HG02970 (cell line): ENCODE measurements around the gene ARHGEF9.
"Not testable (repeated sequence)": the region's sequence is repeated elsewhere in the genome, so short reads cannot be mapped to it uniquely, and the experiment has no call there.

Experiments used
- ATAC-seq: cut with Tn5 transposase; IDR thresholded peaks from one replicate; pipeline ENCODE4 v1.9.1; 2021; ENCODE audit warnings: mild to moderate bottlenecking, moderate library complexity, moderate number of reproducible peaks; ENCODE audit not compliant: unreplicated experiment, low FRiP score

The ARHGEF9 gene

GRCh38 chrX:63664741-63665140, 120.3 kb downstream of the ARHGEF9 start:
- ATAC-seq, result no peak

GRCh38 chrX:63664083-63664482, 120.9 kb downstream of the ARHGEF9 start:
- ATAC-seq, result no peak

GRCh38 chrX:63661676-63662075, 123.3 kb downstream of the ARHGEF9 start:
- no peak for ATAC-seq

- no peak for ATAC-seq
Observed at GRCh38 chrX:63658920-63659319, 126.1 kb downstream of the ARHGEF9 start.

- no peak for ATAC-seq
Observed at GRCh38 chrX:63657821-63658220, 127.2 kb downstream of the ARHGEF9 start.

GRCh38 chrX:63656871-63657580, 128.0 kb downstream of the ARHGEF9 start:
- no peak for ATAC-seq

GRCh38 chrX:63652086-63652765, 132.8 kb downstream of the ARHGEF9 start:
- ATAC-seq, result no peak

- ATAC-seq, result not testable (repeated sequence)
Observed at GRCh38 chrX:63645748-63646147, 139.3 kb downstream of the ARHGEF9 start.

GRCh38 chrX:63635750-63636149, 149.3 kb downstream of the ARHGEF9 start:
- ATAC-seq, result no peak

GRCh38 chrX:63613531-63614028, 171.4 kb downstream of the ARHGEF9 start:
- ATAC-seq, result no peak

GRCh38 chrX:63585936-63586335, 199.1 kb downstream of the ARHGEF9 start:
- ATAC-seq, result no peak
